ENCODE results near the gene HOXA3. TPM values are rescaled to one million over a fixed set of nuclear protein-coding genes. Genes with fewer than 3 reads are reported as not detected.

The HOXA3 gene
- total and polyA plus RNA-seq, 2 of the 13 experiments (the other 11 are each of a cell fraction or from before 2014, with no cell fraction given): 2.9 to 4.6 TPM

DNA sequence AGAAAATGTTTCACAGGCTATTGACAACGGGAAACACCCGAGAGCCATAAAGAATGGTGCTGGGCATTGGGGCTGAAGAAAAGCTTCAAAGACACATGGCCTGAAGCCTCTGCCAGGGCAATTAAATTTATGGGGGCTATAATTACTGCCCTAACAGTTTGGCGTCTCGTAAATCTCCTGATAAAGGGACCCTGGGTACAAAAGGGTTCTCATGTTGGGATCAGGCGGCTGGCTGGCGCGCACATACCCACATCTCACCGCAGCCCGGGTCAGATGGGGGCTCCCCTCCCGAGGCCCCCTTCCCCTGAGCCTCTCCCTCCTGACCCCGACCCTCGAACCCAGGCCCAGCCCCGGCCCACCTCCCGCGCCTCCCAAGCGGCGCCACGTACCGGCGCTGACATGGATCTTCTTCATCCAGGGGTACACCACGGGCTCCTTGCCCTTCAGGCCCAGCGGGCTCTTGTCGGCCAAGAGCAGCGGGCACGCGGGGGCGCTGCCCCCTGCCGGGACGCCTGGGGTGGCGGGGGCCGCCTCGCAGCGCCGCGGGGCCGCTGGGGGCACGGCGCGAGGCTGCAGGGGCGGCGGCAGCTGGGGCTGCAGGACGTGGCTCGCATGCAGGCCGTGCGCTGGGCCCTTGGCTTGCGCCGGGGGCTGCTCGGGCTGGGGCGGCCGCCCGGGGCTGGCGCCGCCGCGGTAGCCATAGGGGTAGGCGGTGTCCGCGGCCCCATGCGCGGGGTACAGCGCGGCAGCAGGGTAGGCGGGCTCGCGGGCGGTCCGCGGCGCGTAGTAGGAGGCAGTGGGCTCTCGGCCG lies 22.4 kb downstream of the HOXA3 start (continued):
- TF ChIP-seq, protein P1, sequence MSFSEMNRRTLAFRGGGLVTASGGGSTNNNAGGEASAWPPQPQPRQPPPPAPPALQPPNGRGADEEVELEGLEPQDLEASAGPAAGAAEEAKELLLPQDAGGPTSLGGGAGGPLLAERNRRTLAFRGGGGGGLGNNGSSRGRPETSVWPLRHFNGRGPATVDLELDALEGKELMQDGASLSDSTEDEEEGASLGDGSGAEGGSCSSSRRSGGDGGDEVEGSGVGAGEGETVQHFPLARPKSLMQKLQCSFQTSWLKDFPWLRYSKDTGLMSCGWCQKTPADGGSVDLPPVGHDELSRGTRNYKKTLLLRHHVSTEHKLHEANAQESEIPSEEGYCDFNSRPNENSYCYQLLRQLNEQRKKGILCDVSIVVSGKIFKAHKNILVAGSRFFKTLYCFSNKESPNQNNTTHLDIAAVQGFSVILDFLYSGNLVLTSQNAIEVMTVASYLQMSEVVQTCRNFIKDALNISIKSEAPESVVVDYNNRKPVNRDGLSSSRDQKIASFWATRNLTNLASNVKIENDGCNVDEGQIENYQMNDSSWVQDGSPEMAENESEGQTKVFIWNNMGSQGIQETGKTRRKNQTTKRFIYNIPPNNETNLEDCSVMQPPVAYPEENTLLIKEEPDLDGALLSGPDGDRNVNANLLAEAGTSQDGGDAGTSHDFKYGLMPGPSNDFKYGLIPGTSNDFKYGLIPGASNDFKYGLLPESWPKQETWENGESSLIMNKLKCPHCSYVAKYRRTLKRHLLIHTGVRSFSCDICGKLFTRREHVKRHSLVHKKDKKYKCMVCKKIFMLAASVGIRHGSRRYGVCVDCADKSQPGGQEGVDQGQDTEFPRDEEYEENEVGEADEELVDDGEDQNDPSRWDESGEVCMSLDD (CRISPR knock-in tag; IDR thresholded peaks at IDR 0.05; ENCODE audit: borderline replicate concordance): 0 out of 2 replicates have a peak, but pooled peaks have one; percentile 55
- TF ChIP-seq, protein P2, sequence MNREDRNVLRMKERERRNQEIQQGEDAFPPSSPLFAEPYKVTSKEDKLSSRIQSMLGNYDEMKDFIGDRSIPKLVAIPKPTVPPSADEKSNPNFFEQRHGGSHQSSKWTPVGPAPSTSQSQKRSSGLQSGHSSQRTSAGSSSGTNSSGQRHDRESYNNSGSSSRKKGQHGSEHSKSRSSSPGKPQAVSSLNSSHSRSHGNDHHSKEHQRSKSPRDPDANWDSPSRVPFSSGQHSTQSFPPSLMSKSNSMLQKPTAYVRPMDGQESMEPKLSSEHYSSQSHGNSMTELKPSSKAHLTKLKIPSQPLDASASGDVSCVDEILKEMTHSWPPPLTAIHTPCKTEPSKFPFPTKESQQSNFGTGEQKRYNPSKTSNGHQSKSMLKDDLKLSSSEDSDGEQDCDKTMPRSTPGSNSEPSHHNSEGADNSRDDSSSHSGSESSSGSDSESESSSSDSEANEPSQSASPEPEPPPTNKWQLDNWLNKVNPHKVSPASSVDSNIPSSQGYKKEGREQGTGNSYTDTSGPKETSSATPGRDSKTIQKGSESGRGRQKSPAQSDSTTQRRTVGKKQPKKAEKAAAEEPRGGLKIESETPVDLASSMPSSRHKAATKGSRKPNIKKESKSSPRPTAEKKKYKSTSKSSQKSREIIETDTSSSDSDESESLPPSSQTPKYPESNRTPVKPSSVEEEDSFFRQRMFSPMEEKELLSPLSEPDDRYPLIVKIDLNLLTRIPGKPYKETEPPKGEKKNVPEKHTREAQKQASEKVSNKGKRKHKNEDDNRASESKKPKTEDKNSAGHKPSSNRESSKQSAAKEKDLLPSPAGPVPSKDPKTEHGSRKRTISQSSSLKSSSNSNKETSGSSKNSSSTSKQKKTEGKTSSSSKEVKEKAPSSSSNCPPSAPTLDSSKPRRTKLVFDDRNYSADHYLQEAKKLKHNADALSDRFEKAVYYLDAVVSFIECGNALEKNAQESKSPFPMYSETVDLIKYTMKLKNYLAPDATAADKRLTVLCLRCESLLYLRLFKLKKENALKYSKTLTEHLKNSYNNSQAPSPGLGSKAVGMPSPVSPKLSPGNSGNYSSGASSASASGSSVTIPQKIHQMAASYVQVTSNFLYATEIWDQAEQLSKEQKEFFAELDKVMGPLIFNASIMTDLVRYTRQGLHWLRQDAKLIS (CRISPR knock-in tag; IDR thresholded peaks at IDR 0.05): no peak
- peak; percentile 59 for TF ChIP-seq YY1 (IDR thresholded peaks at IDR 0.05; ENCODE audit: insufficient read depth, insufficient replicate concordance, low read depth, low read length)
- TF ChIP-seq HCFC1 (IDR thresholded peaks at IDR 0.05; ENCODE audit: low read depth, low read length): no peak
- TF ChIP-seq ZNF558 (CRISPR knock-in tag; IDR thresholded peaks at IDR 0.05; ENCODE audit: borderline replicate concordance): 0 out of 2 replicates have a peak, but pooled peaks have one; percentile 1
- TF ChIP-seq NONO (IDR thresholded peaks at IDR 0.05): no peak
- 0 out of 2 replicates have a peak, but pooled peaks have one; percentile 33 for TF ChIP-seq NONO (CRISPR knock-in tag; conservative IDR thresholded peaks at IDR 0.05)
- no peak for TF ChIP-seq PITX1 (CRISPR knock-in tag; IDR thresholded peaks at IDR 0.05)
- TF ChIP-seq ZNF589 (CRISPR knock-in tag; conservative IDR thresholded peaks at IDR 0.05): no peak
- TF ChIP-seq GTF2F1 (IDR thresholded peaks at IDR 0.05; ENCODE audit: low read length): no peak
- TF ChIP-seq, protein P3, sequence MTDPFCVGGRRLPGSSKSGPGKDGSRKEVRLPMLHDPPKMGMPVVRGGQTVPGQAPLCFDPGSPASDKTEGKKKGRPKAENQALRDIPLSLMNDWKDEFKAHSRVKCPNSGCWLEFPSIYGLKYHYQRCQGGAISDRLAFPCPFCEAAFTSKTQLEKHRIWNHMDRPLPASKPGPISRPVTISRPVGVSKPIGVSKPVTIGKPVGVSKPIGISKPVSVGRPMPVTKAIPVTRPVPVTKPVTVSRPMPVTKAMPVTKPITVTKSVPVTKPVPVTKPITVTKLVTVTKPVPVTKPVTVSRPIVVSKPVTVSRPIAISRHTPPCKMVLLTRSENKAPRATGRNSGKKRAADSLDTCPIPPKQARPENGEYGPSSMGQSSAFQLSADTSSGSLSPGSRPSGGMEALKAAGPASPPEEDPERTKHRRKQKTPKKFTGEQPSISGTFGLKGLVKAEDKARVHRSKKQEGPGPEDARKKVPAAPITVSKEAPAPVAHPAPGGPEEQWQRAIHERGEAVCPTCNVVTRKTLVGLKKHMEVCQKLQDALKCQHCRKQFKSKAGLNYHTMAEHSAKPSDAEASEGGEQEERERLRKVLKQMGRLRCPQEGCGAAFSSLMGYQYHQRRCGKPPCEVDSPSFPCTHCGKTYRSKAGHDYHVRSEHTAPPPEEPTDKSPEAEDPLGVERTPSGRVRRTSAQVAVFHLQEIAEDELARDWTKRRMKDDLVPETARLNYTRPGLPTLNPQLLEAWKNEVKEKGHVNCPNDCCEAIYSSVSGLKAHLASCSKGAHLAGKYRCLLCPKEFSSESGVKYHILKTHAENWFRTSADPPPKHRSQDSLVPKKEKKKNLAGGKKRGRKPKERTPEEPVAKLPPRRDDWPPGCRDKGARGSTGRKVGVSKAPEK (CRISPR knock-in tag; IDR thresholded peaks at IDR 0.05; ENCODE audit: borderline replicate concordance): no peak
- TF ChIP-seq MED1 (CRISPR knock-in tag; IDR thresholded peaks at IDR 0.05): peak; percentile 36; the same call in 1 of the 2 replicates
- no peak for TF ChIP-seq TBP (CRISPR knock-in tag; IDR thresholded peaks at IDR 0.05)
- peak; percentile 62 for TF ChIP-seq ZFX (CRISPR knock-in tag; IDR thresholded peaks at IDR 0.05; ENCODE audit: low read depth)
- TF ChIP-seq ZNF3 (CRISPR knock-in tag; IDR thresholded peaks at IDR 0.05): no peak
- 0 out of 2 replicates have a peak, but pooled peaks have one; percentile 11 for TF ChIP-seq KDM5B (CRISPR knock-in tag; IDR thresholded peaks at IDR 0.05; ENCODE audit: borderline replicate concordance)
- 0 out of 2 replicates have a peak, but pooled peaks have one; percentile 6 for TF ChIP-seq NR2F2 (IDR thresholded peaks at IDR 0.05; ENCODE audit: borderline replicate concordance, low read depth)

Data from HepG2 (cell line).